OCI-LY7 (cell line): ENCODE results near the gene ATP2C2. TPM values are rescaled to one million over a fixed set of nuclear protein-coding genes. Genes with fewer than 3 reads are reported as not detected.

Source experiments
- BruUV-seq: library from RNA; stranded (reverse); fragments of 400-500 nt; replicated peaks from 2 replicates; lab custom pipeline; 2021; lab: Mats Ljungman, UMichigan
- CTCF ChIA-PET: fragments of 300-600 bp; sonication (Branson Sonifier 250); formaldehyde crosslinking; loops from one replicate; lab custom pipeline; 2022; ENCODE audit warnings: antibody characterized with exemption; ENCODE audit not compliant: unreplicated experiment; lab: Charles Lee
- POLR2A ChIA-PET: fragments of 300-600 bp; sonication (Branson Sonifier 250); formaldehyde crosslinking; loops from one replicate; lab custom pipeline; 2022; ENCODE audit warnings: antibody characterized with exemption; lab: Charles Lee
- DNase-seq: peaks from one replicate; pipeline ENCODE4 v3.0.0-alpha.2; 2015; ENCODE audit warnings: low spot score
- H2AFZ ChIP-seq: fragments of 200-600 bp; sonication (generic), shearing (Covaris generic); 2 replicates; pipeline ENCODE4 v1.6.1; 2014; ENCODE audit warnings: mild to moderate bottlenecking, antibody characterized with exemption, low read length, moderate library complexity
- H3K27ac ChIP-seq: fragments of 200-600 bp; sonication (generic); 2 replicates; pipeline ENCODE4 v1.5.1; 2014; ENCODE audit warnings: mixed run types, low read depth, mild to moderate bottlenecking, moderate library complexity, low read length, inconsistent platforms; ENCODE audit not compliant: poor library complexity, severe bottlenecking
- H3K36me3 ChIP-seq: fragments of 200-600 bp; sonication (generic); 2 replicates; pipeline ENCODE4 v1.6.1; 2014; ENCODE audit warnings: mild to moderate bottlenecking, antibody characterized with exemption, low read length, moderate library complexity, mixed read lengths; ENCODE audit not compliant: insufficient read depth
- H3K4me1 ChIP-seq: fragments of 200-600 bp; sonication (generic); 2 replicates; pipeline ENCODE4 v1.5.1; 2014; ENCODE audit warnings: mild to moderate bottlenecking, low read length; ENCODE audit not compliant: insufficient read depth, poor library complexity, severe bottlenecking
- H3K4me2 ChIP-seq: fragments of 200-600 bp; sonication (generic); 2 replicates; pipeline ENCODE4 v1.6.1; 2014; ENCODE audit warnings: mild to moderate bottlenecking, low read length
- H3K4me3 ChIP-seq: fragments of 200-600 bp; sonication (generic); 2 replicates; pipeline ENCODE4 v1.5.1; 2014; ENCODE audit warnings: mild to moderate bottlenecking, low read depth, low read length; ENCODE audit not compliant: poor library complexity, severe bottlenecking
- H3K79me2 ChIP-seq: fragments of 200-600 bp; sonication (generic); 2 replicates; pipeline ENCODE4 v1.6.1; 2016; ENCODE audit warnings: low read depth, mild to moderate bottlenecking, low read length, moderate library complexity, mixed read lengths; ENCODE audit not compliant: insufficient read depth
- H3K9me2 ChIP-seq: fragments of 200-600 bp; sonication (generic); 2 replicates; pipeline ENCODE4 v1.6.1; 2016; ENCODE audit warnings: mild to moderate bottlenecking, low read length, mixed read lengths; ENCODE audit not compliant: insufficient read depth
- H3K9me3 ChIP-seq: fragments of 200-600 bp; sonication (generic); 2 replicates; pipeline ENCODE4 v1.6.1; 2014; ENCODE audit warnings: mild to moderate bottlenecking, mixed run types, low read length, mixed read lengths
- H4K20me1 ChIP-seq: fragments of 200-600 bp; sonication (generic); 2 replicates; pipeline ENCODE4 v1.6.1; 2014; ENCODE audit warnings: mild to moderate bottlenecking, antibody characterized with exemption, low read length, moderate library complexity, mixed read lengths; ENCODE audit not compliant: insufficient read depth
- CTCF ChIP-seq: fragments of 200-600 bp; sonication (generic); conservative IDR thresholded peaks from 2 replicates; pipeline ENCODE4 v1.5.1; 2014; ENCODE audit warnings: mild to moderate bottlenecking, antibody characterized with exemption, low read length, moderate library complexity, mixed read lengths
- EZH2phosphoT487 ChIP-seq: fragments of 200-600 bp; sonication (generic); IDR thresholded peaks from 2 replicates; pipeline ENCODE4 v1.6.1; 2018; ENCODE audit warnings: low read depth, borderline replicate concordance, mild to moderate bottlenecking, mixed run types, antibody characterized with exemption, low read length, moderate library complexity, mixed read lengths
- intact Hi-C: fragments of 100-400 bp; cut with micrococcal nuclease; formaldehyde crosslinking; loops from one replicate; pipeline ENCODE4 v1.10.0; 2022; ENCODE audit not compliant: unreplicated experiment
- total RNA-seq, 2 experiments: library from RNA; depleted of rRNA in 1 of 2; stranded (reverse); fragments of >200 nt in 1 of 2; shearing (Covaris generic) in 1 of 2; gene quantifications; 2 replicates each; pipeline ENCODE4 v1.2.3, GENCODE V29; 2014 to 2022

Gene ATP2C2
- total RNA-seq, 2 experiments from 2014 or later: 0.66 TPM; not detected in 1

GRCh38 chr16:84501077-84501735, 132.9 kb downstream of the ATP2C2 start:
- peaks cover 6% of the 10 kb centered on the region; the same call in 1 of the 2 replicates for H3K79me2 ChIP-seq
- CTCF ChIA-PET: no interaction called here

GRCh38 chr16:84502075-84502474, 133.7 kb downstream of the ATP2C2 start:
- DNase-seq: no peak
- TF ChIP-seq CTCF (no peak), EZH2phosphoT487 (no peak)
- Histone ChIP-seq H3K4me1 (peaks cover 26% of the 10 kb centered on the region), H3K4me2 (no peak overlapping the region), H3K79me2 (peaks cover 6% of the 10 kb centered on the region; the same call in 1 of the 2 replicates), H3K27ac (no peak overlapping the region), H3K9me2 (no peaks in the 10 kb centered on the region), H3K9me3 (no peaks in the 10 kb centered on the region), H3K36me3 (no peaks in the 10 kb centered on the region), H2AFZ (no peak overlapping the region), H3K4me3 (no peak overlapping the region), H4K20me1 (no peaks in the 10 kb centered on the region)
- ChIA-PET POLR2A (no interaction called here), CTCF (no interaction called here)
- BruUV-seq: no TSS peak
- intact Hi-C loops: no loop called here

More at GRCh38 chr16:84501077-84501735, 132.9 kb downstream of the ATP2C2 start:
- Histone ChIP-seq H4K20me1 (no peaks in the 10 kb centered on the region), H3K4me3 (no peak overlapping the region), H3K4me2 (no peak overlapping the region), H3K9me3 (no peaks in the 10 kb centered on the region), H2AFZ (no peak overlapping the region), H3K4me1 (peaks cover 17% of the 10 kb centered on the region), H3K9me2 (no peaks in the 10 kb centered on the region), H3K27ac (no peak overlapping the region), H3K36me3 (no peaks in the 10 kb centered on the region)
- TF ChIP-seq CTCF (no peak), EZH2phosphoT487 (no peak)
- intact Hi-C loops: no loop called here
- POLR2A ChIA-PET: no interaction called here
- BruUV-seq: no TSS peak
- no peak for DNase-seq

- intact Hi-C loops: no loop called here
- no peak overlapping the region for H3K4me2 ChIP-seq
- peaks cover 6% of the 10 kb centered on the region; the same call in 1 of the 2 replicates for H3K79me2 ChIP-seq
- no peaks in the 10 kb centered on the region for H4K20me1 ChIP-seq
- no TSS peak for BruUV-seq
- no peak overlapping the region for H2AFZ ChIP-seq
- H3K9me2 ChIP-seq: no peaks in the 10 kb centered on the region
- H3K9me3 ChIP-seq: no peaks in the 10 kb centered on the region
- no peak overlapping the region for H3K27ac ChIP-seq
- ChIA-PET CTCF (no interaction called here), POLR2A (interaction anchor here (0.5 kb wide), 1 partner anchor 13 kb away, joined by 6 read pairs; no protein-coding TSS in a partner anchor)
- H3K36me3 ChIP-seq: no peaks in the 10 kb centered on the region
- DNase-seq: no peak
- TF ChIP-seq EZH2phosphoT487: no peak
- no peak for TF ChIP-seq CTCF
- peaks cover 31% of the 10 kb centered on the region for H3K4me1 ChIP-seq
- H3K4me3 ChIP-seq: no peak overlapping the region
Measured at GRCh38 chr16:84502581-84502980, 134.2 kb downstream of the ATP2C2 start.
